GM12873 (cell line): ENCODE results near the gene NAA38.

ENCODE experiments used
- TF ChIP-seq, protein P1 (sequence below): IDR thresholded peaks from 2 replicates; pipeline ENCODE4 v1.5.1; 2012; ENCODE audit warnings: low read depth, mild to moderate bottlenecking, moderate library complexity, low read length, control low read depth; ENCODE audit not compliant: insufficient read depth; ENCODE audit errors: missing control alignments

NAA38 gene

DNA sequence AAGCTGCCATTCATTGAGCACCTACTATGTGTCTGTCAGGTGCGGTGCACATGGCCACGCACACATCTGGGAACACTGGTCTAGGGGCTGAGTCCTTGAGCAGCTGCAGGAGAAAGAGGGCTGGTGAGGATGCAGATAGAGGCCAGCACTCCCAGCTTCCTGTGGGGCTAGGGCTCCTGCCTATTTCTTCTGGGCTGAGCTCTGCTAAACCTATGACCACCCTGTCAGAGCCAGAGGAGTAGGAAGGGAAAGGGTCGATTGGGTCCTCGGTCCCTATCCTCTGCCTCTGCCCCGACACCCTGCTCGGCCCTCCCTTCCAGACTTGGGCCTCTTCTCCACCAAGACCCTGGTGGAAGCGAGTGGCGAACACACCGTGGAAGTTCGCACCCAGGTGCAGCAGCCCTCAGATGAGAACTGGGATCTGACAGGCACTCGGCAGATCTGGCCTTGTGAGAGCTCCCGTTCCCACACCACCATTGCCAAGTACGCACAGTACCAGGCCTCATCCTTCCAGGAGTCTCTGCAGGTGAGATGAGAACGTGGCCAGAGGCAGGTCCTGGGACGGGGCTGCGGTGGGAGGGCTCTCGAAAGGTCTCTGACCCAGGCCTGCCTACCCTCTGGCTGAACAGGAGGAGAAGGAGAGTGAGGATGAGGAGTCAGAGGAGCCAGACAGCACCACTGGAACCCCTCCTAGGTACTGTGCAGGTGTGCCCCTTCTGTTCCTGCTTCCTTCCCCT lies 6.5 kb downstream of the NAA38 start:
- TF ChIP-seq, protein P1, sequence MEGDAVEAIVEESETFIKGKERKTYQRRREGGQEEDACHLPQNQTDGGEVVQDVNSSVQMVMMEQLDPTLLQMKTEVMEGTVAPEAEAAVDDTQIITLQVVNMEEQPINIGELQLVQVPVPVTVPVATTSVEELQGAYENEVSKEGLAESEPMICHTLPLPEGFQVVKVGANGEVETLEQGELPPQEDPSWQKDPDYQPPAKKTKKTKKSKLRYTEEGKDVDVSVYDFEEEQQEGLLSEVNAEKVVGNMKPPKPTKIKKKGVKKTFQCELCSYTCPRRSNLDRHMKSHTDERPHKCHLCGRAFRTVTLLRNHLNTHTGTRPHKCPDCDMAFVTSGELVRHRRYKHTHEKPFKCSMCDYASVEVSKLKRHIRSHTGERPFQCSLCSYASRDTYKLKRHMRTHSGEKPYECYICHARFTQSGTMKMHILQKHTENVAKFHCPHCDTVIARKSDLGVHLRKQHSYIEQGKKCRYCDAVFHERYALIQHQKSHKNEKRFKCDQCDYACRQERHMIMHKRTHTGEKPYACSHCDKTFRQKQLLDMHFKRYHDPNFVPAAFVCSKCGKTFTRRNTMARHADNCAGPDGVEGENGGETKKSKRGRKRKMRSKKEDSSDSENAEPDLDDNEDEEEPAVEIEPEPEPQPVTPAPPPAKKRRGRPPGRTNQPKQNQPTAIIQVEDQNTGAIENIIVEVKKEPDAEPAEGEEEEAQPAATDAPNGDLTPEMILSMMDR, result no peak

DNA sequence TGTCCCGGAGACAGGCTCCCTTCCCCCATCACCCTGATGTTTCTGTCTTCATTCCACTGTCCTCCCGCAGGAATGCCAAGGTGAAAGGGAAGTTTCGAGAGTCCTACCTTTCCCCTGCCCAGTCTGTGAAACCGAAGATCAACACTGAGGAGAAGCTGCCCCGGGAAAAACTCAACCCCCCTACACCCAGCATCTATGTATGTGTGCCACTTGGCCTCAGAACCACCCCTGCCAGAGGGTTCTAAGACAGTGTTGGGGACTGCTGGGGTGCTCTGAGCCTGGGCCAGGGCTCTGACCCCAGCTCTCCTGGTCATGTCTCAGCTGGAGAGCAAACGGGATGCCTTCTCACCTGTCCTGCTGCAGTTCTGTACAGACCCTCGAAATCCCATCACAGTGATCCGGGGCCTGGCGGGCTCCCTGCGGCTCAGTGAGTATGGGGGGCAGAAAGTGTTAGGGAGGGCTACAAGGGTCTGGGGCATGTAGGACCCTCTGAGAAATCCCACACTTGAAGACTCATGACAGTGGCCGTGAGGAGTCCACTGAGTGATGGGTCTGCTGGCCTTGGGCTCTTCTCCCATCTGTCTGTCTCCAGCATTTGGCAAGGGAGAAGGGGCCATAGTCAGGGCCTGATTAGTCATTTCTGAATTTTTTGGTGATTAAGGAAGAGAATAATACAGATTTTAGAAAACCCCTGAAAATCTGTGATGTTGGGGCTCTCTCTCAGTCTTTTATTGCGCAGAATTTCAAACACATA lies 7.4 kb downstream of the NAA38 start:
- TF ChIP-seq, protein P1, result no peak

DNA sequence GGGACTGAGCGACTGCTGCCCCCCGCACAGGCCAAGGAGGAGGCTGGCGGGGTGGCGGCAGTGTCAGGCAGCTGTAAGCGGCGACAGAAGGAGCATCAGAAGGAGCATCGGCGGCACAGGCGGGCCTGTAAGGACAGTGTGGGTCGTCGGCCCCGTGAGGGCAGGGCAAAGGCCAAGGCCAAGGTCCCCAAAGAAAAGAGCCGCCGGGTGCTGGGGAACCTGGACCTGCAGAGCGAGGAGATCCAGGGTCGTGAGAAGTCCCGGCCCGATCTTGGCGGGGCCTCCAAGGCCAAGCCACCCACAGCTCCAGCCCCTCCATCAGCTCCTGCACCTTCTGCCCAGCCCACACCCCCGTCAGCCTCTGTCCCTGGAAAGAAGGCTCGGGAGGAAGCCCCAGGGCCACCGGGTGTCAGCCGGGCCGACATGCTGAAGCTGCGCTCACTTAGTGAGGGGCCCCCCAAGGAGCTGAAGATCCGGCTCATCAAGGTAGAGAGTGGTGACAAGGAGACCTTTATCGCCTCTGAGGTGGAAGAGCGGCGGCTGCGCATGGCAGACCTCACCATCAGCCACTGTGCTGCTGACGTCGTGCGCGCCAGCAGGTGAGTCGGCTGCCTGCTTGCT lies 8.1 kb downstream of the NAA38 start:
- TF ChIP-seq, protein P1, result no peak

DNA sequence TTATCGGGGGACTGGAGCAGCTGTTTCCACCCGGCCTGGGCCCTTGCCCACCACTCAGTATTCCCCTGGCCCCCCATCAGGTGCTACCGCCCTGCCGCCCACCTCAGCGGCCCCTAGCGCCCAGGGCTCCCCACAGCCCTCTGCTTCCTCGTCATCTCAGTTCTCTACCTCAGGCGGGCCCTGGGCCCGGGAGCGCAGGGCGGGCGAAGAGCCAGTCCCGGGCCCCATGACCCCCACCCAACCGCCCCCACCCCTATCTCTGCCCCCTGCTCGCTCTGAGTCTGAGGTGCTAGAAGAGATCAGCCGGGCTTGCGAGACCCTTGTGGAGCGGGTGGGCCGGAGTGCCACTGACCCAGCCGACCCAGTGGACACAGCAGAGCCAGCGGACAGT lies 8.6 kb downstream of the NAA38 start:
- TF ChIP-seq, protein P1, result no peak

DNA sequence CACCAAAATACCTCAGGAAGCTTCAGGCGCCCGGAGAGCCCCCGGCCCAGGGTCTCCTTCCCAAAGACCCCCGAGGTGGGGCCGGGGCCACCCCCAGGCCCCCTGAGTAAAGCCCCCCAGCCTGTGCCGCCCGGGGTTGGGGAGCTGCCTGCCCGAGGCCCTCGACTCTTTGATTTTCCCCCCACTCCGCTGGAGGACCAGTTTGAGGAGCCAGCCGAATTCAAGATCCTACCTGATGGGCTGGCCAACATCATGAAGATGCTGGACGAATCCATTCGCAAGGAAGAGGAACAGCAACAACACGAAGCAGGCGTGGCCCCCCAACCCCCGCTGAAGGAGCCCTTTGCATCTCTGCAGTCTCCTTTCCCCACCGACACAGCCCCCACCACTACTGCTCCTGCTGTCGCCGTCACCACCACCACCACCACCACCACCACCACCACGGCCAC lies 9.2 kb downstream of the NAA38 start:
- TF ChIP-seq, protein P1, result no peak

DNA sequence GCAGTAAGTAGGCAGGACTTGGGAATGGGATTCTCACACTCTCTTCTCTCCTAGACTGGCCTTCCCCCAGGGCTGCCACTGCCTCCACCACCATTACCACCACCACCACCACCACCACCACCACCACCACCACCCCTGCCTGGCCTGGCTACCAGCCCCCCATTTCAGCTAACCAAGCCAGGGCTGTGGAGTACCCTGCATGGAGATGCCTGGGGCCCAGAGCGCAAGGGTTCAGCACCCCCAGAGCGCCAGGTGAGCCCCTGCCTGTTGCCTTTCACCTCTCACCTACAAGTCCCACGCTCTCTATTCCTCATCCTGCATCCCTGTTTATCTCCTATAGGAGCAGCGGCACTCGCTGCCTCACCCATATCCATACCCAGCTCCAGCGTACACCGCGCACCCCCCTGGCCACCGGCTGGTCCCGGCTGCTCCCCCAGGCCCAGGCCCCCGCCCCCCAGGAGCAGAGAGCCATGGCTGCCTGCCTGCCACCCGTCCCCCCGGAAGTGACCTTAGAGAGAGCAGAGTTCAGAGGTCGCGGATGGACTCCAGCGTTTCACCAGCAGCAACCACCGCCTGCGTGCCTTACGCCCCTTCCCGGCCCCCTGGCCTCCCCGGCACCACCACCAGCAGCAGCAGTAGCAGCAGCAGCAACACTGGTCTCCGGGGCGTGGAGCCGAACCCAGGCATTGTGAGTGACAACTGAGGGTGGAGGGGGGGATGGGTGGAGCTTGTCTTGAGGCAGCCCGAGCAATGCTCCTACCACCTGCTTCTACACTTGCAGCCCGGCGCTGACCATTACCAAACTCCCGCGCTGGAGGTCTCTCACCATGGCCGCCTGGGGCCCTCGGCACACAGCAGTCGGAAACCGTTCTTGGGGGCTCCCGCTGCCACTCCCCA lies 10.3 kb downstream of the NAA38 start:
- TF ChIP-seq, protein P1, result no peak
